Left renal pelvis (tissue), 4 donors: Measurements from ENCODE around the gene SLC16A12. TPM values are rescaled to one million over a fixed set of nuclear protein-coding genes. Genes with fewer than 3 reads are reported as not detected.
"Not testable (repeated sequence)": the region's sequence is repeated elsewhere in the genome, so short reads cannot be mapped to it uniquely, and the experiment has no call there.

Experiments used
- DNase-seq, 4 donors: peaks; one replicate each; pipeline ENCODE4 v3.0.0-alpha.2; 2013; ENCODE audit warnings: low read depth in 4 of 4, low spot score in 3 of 4
- polyA plus RNA-seq, 4 donors: library from polyadenylated mRNA; unstranded; fragments of 120-200 nt; gene quantifications; one replicate each; pipeline ENCODE4 v1.2.1, GENCODE V29; 2013; ENCODE audit not compliant: insufficient read length in 4 of 4

SLC16A12 gene
- polyA plus RNA-seq, 4 donors: 1.8 to 33.1 (median 31.9) TPM

DNA sequence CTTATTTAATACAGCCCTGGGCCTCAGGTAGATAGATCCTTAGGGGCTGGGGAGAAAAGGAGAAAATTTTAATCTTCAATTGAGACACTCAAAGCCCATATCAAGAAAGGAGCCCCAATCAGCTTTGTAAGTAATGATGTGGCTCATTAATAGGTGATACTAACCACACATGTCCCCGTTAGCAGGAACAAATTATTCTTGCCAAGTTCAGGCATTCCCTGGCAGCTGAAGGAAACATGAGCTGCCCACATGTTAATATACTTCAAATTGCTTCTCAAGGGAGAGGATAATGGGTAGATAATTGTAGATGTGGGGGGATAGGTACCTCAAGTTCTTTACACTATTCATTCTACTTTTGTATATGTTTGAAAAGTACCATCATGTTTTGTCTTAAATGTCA is 106.5 kb downstream of the SLC16A12 start:
- DNase-seq: no peak

DNA sequence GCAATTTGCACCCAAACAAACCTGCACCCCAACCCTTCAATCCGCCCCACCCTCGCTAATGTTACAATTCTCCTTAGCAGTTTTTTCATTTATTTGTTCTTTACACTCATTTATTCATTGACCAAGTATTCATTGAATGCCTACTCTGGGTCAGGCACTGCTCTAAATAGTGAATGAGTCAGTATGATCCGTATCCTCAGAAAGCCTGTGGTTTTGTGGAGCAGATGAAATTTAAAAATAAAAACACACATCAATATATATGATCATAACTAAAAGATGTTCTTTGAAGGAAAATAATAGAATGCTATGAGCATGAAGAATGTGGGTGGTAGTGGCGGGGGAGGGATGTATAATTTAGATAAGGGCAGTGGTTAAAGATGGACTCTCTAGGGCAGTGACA is 107.8 kb downstream of the SLC16A12 start:
- no peak for DNase-seq

DNA sequence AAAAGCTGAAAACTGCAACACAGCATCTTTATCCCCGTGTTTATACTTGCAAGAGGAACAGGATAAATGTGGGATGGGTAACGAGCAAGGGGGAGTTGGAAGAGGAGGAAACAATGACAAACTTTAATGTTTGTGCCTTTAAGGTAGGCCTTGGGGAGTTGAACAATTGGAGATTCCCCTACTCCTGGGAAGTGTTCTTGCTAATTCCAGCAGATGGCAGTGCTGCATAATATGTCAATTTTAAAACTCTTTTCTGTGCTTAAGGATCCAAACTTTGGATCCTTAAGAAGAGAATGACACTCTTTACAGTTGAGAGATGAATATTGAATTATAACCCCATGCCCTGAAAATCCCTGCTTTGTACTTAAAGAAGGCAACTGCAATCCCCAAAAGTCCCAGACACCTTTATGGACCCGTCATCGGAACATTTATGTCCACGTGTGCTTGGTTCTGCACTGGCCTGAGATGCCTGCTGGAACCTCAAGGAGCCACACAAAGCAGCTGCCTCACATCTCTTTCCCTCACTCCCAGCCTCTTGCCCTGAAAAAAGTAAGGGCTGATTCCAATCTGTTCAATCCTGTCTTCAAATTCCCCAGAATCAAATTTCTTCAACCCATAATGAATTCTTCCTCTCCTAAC is 109.0 kb downstream of the SLC16A12 start:
- DNase-seq: peak in 1 of 4 donors; percentile 42

DNA sequence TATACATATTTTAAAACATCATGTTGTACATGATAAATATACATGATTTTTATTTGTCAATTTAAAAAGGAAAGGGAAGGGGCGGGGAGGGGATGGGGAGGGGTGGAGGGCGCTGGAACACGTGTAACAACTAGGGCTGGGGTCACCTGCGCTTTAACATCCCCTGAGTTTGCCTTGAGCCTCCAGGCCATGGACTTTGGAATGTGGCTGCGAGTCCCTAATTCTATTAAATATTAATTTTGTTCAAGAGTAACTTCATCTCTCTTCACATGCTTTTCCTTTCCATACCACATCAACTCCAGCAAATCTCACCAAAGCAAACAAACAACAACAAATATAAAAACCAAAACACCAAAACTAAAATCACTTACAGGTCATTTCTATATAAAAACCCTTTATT is 110.4 kb downstream of the SLC16A12 start:
- DNase-seq: no peak

DNA sequence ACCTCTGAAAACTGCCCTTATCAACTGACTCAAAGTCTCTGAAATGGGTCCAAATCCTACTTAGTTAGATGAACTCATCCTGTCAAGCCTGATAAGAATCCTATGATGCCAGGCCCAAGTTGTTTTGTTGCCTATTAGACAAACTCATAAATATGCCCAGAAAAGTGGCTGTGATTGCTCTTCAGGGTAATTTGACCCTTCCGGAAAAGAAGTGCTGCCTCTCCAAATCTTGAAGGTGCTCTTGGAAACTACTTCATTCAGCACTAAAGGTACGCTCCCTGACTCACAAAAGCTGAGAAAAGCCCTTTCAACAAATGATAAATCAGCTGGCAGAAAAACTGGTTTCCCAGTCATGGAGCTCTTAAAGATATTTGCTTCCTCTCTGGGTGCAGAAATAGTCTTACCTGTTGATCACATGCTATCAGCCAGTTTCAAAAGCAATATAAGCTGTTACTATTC is 114.3 kb downstream of the SLC16A12 start:
- DNase-seq: no peak

DNA sequence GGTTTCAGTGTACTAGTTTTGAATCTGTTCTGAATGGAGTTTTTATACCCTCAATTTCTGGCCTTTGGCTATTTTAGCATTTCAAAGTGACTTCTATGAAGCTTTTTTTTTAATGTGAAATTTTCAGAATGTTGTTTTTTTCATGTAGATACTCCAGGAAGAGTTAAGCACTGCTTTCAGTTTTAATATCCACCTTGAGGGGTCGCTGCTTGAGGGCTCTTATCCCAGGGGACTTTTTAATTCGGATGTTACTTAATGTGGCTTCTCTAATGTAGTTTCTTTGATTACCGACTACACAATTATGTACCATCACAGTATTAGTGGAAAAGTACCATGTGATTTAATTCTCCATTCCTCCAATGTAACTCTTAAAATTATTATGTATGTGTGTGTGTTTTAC is 115.8 kb downstream of the SLC16A12 start:
- no peak for DNase-seq

DNA sequence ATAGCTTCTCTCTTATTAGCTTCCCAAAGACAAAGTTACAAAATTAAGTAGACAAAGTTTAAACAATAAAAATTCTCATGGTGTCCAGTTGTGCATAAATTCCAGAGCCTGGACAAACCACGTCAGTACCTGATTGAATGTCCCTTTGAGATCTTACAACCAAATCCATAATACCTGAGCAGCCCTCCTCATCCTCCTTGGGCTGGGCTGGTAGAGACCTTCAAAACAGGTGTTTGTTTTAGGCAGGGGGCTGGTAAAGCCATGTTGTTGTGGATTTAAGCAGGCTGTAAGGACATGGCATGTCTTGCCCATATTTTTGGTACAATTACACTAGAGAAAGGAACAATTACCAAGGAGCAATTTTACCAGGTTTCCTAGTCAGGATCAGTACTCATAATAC is 118.9 kb downstream of the SLC16A12 start:
- no peak for DNase-seq

DNA sequence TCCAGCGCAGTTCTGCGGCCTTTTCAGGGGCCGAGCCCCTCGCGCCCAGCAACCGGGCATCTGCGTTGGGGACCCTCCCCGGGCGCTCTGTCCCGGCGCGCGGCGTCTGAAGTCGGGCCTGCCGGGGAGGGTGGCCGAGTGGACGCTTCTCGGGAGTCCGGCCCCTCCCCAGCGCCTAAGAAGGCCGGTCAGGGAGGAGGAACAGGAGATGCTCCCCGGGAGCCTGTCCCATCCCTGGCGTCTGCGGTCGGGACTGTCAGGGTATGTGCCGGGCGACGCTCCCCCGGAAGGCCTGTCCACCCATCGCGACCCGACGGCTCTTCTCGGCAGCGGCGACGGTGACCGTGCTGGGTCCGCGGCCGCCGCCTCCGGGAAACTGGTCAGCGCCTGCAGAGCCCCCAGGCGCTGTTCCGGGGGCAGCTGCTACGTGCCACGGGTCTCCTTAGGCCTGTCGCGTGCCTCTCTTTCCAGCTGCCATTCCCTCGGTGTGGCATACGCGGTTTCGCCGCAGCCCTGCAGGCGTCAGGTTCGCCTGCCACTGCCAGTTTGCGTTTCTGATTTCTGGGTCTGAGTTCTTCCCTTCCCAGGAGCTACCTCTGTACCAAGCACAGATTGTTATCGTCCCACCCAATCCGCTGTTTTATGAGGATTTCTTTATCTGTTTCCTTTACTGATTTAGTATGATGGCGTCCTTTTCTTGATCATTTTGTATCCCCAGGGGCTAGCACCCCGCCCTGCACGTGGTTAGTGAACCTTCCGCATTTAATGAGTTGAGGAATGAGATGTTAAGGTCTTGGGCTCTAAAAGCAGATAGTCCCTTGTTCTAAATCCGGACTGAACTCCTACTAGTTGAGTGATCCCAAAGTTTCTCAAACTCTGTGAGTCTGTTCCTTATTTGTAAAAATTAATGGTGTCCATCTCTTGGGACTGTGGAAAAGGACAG is 120.2 kb downstream of the SLC16A12 start:
- no peak for DNase-seq

DNA sequence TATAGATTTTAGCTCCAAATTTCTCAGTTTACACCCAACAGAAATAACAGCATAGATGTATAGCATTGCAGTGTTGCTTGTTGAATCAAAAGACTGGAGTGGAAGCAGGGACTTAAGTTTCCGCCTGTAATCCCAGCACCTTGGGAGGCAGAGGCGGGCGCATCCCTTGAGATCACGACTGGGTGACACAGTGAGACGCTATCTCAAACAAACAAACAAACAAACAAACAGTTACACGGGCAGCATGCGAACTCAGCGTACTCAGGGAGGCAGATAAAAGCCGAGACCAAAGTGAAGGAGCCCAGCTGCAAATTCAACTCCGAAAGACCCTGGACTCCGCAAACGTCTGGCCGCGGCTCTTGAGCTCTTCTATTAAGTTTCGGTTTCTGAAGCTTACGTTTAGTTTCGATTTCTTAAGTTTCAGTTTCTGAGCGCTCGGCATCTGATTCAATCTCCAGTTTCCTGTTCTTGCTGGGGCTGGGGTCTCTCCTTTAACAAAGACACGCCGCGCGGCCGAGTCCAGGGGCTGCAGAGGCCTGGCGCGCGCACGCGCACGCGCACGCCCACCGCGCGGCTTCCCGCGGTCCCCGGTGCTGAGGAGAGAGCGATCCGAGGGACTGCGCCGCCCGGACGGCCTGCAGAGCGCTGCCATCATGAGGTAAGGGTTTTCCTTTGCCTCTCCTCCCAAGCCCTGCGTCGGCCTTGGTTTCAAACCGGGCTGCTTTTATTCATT is 121.1 kb downstream of the SLC16A12 start, which contains the start of gene IFIT5:
TSS of gene IFIT5 (plus strand) at position 423 of the 733 bp plus-strand sequence. CDS start at position 654, 231 bp downstream.
- peak in 2 of 4 donors; percentile 75 to 78 for DNase-seq

DNA sequence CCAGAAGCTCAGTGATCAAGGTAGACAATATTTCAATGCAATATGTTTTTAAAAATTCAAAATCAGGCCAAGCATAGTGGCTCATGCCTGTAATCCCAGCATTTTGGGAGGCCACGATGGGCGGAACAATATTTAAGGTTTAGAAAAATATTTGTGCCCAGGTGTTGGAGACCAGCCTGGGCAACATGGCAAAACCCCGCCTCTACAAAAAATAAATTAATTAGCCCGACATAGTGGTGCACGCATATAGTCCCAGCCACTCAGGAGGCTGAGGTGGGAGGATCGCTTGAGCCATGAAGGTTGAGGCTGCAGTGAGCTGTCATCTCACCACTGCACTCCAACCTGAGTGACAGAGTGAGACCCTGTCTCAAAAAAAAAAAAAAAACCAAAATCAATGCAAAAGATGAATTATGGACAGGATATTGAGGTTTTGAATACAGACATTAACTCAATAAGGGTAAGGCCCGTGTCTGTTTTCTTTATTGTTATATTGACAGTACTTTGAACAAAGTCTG is 121.9 kb downstream of the SLC16A12 start:
- no peak for DNase-seq

DNA sequence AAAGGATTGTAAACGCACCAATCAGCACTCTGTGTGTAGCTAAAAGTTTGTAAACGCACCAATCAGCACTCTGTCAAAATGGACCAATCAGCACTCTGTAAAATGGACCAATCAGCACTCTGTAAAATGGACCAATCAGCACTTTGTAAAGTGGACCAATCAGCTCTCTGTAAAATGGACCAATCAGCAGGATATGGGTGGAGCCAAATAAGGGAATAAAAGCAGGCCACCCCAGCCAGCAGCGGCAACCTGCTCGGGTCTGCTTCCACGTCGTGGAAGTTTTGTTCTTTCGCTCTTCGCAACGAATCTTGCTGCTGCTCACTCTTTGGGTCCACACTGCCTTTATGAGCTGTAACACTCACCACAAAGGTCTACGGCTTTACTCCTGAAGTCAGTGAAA is 123.1 kb downstream of the SLC16A12 start:
- not testable (repeated sequence) for DNase-seq

DNA sequence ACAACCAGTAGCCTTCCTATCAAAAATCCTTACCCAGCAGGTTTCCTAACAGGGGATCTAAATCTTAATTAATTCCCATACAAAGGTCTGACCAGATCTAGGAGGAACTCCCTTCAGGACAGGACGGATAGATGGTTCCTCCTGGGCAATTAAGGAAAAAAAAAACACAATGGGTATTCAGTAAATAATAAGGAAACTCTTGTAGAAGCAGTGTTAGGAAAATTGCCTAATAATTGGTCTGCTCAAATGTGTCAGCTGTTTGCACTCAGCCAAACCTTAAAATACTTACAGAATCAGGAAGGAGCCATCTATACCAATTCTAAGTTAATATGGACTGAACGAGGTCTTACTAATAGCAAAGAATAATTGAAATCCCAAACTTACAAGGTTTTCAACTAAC is 124.3 kb downstream of the SLC16A12 start:
- DNase-seq: not testable (repeated sequence)

DNA sequence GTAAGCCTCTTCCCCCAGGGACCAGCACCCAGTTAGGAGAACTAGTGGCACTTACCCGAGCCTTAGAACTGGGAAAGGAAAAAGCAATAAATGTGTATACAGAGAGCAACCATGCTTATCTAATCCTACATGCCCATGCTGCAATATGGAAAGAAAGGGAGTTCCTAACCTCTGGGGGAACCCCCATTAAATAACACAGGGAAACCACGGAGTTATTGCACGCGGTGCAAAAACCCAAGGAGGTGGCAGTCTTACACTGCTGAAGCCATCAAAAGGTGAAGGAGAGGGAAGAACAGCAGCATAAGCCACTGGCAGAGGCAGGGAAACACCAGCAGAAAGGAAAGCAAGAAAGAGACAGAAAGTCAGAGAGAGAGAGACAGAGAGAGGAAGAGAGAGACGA is 124.8 kb downstream of the SLC16A12 start:
- DNase-seq: not testable (repeated sequence)

DNA sequence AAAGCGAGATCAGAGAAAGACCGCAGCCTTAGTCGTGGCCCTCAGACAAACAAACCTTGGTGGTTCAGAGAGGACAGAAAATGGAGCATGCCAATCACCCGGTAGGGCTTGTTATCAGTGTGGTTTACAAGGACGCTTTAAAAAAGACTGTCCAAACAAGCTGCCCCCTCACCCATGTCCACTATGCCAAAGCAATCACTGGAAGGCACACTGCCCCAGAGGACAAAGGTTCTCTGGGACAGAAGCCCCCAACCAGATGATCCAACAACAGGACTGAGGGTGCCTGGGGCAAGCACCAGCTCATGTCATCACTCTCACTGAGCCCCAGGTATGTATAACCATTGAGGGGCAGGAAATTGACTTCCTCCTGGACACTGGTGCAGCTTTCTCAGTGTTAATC is 126.1 kb downstream of the SLC16A12 start:
- DNase-seq: not testable (repeated sequence)

DNA sequence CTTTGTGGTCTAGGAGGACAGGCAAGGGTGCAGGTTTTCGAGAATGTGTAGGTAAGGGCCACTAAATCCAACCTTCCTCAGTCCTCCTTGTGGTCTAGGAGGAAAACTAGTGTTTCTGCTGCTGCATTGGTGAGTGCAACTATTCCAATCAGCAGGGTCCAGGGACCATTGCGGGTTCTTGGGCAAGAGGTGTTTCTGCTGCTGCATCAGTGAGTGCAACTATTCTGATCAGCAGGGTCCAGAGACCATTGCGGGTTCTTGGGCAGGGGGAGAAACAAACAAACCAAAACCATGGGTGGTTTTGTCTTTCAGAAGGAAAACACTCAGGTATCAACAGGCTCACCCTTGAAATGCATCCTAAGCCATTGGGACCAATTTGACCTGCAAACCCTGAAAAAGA is 127.6 kb downstream of the SLC16A12 start:
- DNase-seq: not testable (repeated sequence)

DNA sequence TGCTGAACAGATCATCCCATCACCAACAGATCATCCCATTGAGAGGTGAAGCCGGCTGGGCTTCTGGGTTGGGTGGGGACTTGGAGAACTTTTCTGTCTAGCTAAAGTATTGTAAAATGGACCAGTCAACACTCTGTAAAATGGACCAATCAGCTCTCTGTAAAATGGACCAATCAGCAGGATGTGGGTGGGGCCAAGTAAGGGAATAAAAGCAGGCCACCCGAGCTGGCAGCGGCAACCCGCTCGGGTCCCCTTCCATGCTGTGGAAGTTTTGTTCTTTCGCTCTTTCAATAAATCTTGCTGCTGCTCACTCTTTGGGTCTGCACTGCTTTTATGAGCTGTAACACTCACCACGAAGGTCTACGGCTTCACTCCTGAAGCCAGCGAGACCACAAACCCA is 129.2 kb downstream of the SLC16A12 start:
- DNase-seq: not testable (repeated sequence)

DNA sequence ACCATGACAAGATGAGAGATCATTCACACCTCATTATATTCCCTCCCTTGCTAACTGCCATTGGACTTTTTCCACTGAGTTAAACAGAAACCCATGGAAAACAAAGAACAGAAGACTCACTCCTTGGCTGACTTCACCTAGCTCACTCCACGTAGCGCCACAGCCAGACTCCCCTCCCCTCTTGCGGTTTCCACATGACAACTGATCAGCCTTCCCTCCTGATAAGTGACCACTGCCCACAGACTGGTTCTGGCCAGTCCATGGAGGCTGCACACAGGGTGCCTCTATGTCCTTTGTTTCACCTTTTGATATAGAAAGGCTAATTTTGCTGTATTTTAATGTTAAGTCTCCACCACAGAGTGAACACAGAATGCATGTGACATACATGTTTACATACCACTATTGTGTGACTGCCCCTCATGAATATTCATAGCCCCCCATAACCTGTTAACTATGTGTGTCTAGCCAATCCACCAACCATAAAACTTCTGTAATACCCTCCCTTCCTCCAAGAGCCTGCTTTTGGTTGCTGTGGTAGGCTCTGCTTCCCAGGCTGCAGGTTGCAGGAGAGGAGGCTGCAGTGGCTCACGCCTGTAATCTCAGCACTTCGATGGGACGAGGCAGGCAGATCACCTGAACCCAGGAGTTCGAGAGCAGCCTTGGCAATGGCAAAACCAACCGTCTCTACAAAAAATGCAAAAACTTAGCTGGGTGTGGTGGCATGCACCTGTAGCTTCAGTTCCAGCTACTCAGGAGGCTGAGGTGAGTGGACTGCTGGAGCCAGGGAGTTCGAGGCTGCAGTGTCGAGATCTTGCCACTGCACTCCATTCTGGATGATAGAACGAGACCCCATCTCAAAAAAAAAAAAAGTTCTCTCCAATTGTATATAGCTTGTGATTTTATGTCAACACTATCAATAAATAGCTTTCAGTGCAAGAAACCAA is 131.0 kb downstream of the SLC16A12 start:
- DNase-seq: no peak

DNA sequence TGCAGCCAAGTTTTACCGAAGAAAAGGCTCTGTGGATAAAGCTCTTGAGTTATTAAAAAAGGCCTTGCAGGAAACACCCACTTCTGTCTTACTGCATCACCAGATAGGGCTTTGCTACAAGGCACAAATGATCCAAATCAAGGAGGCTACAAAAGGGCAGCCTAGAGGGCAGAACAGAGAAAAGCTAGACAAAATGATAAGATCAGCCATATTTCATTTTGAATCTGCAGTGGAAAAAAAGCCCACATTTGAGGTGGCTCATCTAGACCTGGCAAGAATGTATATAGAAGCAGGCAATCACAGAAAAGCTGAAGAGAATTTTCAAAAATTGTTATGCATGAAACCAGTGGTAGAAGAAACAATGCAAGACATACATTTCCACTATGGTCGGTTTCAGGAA is 132.4 kb downstream of the SLC16A12 start:
- no peak for DNase-seq

DNA sequence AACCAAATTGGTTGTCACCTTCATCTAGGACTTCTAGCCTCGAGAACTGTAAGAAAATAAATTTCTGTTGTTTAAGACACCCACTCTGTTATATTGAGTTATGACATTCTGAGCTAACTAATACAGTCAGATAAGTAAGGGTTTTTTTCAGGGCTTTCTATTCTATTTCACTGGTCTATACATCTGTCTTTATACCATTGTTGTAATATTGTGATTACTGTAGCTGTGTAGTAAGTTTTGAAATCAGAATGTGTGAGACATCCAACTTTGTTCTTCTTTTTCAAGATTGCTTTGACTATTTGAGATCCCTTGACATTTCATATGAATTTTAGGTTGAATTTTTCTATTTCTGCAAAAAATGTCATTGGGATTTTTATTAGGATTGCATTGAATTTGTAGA is 135.4 kb downstream of the SLC16A12 start:
- DNase-seq: no peak
